Neural cell (in vitro differentiated cells): Measurements from ENCODE around the gene TMEM170B. TPM values are rescaled to one million over a fixed set of nuclear protein-coding genes. Genes with fewer than 3 reads are reported as not detected.

Experiments
- H2AFZ ChIP-seq: fragments of 200-600, 300-800 bp; sonication (generic), shearing (Covaris generic); 2 replicates; pipeline ENCODE4 v1.6.0; 2014; ENCODE audit warnings: low read depth, mild to moderate bottlenecking, antibody characterized with exemption, low read length, moderate library complexity
- H3F3A ChIP-seq: fragments of 200-600 bp; shearing (Covaris generic); 2 replicates; pipeline ENCODE4 v1.6.1; 2016; ENCODE audit warnings: mild to moderate bottlenecking, moderate library complexity, mixed read lengths, antibody characterized with exemption, low read length; ENCODE audit not compliant: insufficient read depth, poor library complexity, severe bottlenecking
- H3K27ac ChIP-seq: fragments of 200-600, 300-800 bp; sonication (generic), shearing (Covaris generic); 2 replicates; pipeline ENCODE4 v1.5.1; 2014; ENCODE audit warnings: mild to moderate bottlenecking, low read length, moderate library complexity
- H3K27me3 ChIP-seq: fragments of 300-800, 200-600 bp; sonication (generic), shearing (Covaris generic); 2 replicates; pipeline ENCODE4 v1.6.0; 2014; ENCODE audit warnings: mild to moderate bottlenecking, low read depth, low read length, moderate library complexity; ENCODE audit not compliant: insufficient read depth
- H3K36me3 ChIP-seq: fragments of 300-800, 200-600 bp; sonication (generic), shearing (Covaris generic); 2 replicates; pipeline ENCODE4 v1.5.1; 2014; ENCODE audit warnings: mild to moderate bottlenecking, antibody characterized with exemption, low read length, moderate library complexity; ENCODE audit not compliant: insufficient read depth
- H3K4me2 ChIP-seq: fragments of 300-800, 200-600 bp; sonication (generic), shearing (Covaris generic); 2 replicates; pipeline ENCODE4 v1.6.0; 2014; ENCODE audit warnings: mild to moderate bottlenecking, low read length
- H3K4me3 ChIP-seq: fragments of 300-800, 200-600 bp; sonication (generic), shearing (Covaris generic); 2 replicates; pipeline ENCODE4 v1.5.1; 2014; ENCODE audit warnings: mild to moderate bottlenecking, low read length, moderate library complexity
- H3K79me2 ChIP-seq: fragments of 200-600 bp; shearing (Covaris generic); replicated peaks from 2 replicates; pipeline ENCODE4 v1.6.0; 2014; ENCODE audit warnings: mild to moderate bottlenecking, low read length, moderate library complexity; ENCODE audit not compliant: insufficient read depth
- H3K9ac ChIP-seq: fragments of 300-800, 200-600 bp; sonication (generic), shearing (Covaris generic); 2 replicates; pipeline ENCODE4 v1.6.1; 2016; ENCODE audit warnings: mild to moderate bottlenecking, low read length, mixed read lengths
- H3K9me2 ChIP-seq: fragments of 200-600 bp; shearing (Covaris generic); 2 replicates; pipeline ENCODE4 v1.6.1; 2016; ENCODE audit warnings: mild to moderate bottlenecking, low read length, mixed read lengths; ENCODE audit not compliant: insufficient read depth
- H3K9me3 ChIP-seq: fragments of 200-600, 300-800 bp; sonication (generic), shearing (Covaris generic); 2 replicates; pipeline ENCODE4 v1.6.1; 2016; ENCODE audit warnings: mild to moderate bottlenecking, mixed run types, low read length, moderate library complexity, mixed read lengths
- H4K20me1 ChIP-seq: fragments of 200-600 bp; shearing (Covaris generic); 2 replicates; pipeline ENCODE4 v1.6.1; 2016; ENCODE audit warnings: mild to moderate bottlenecking, mixed run types; ENCODE audit not compliant: insufficient read depth
- CTCF ChIP-seq: fragments of 450-650 bp; IDR thresholded peaks from 2 replicates; pipeline ENCODE4 v1.5.1; 2014; ENCODE audit warnings: antibody characterized with exemption, mild to moderate bottlenecking, moderate library complexity; ENCODE audit not compliant: poor library complexity, severe bottlenecking
- EP300 ChIP-seq: fragments of 450-650 bp; conservative IDR thresholded peaks from 2 replicates; pipeline ENCODE4 v1.6.1; 2014; ENCODE audit warnings: antibody characterized with exemption, mild to moderate bottlenecking, moderate library complexity; ENCODE audit not compliant: poor library complexity, severe bottlenecking
- EZH2 ChIP-seq: fragments of 200-600, 300-800 bp; shearing (Covaris generic), sonication (generic); IDR thresholded peaks from 2 replicates; pipeline ENCODE4 v1.6.1; 2014; ENCODE audit warnings: antibody characterized with exemption, low read length, borderline replicate concordance, mild to moderate bottlenecking; ENCODE audit not compliant: insufficient read depth, poor library complexity, severe bottlenecking
- MXI1 ChIP-seq: fragments of 450-650 bp; conservative IDR thresholded peaks from 2 replicates; pipeline ENCODE4 v1.6.1; 2014; ENCODE audit warnings: antibody characterized with exemption, mild to moderate bottlenecking; ENCODE audit not compliant: poor library complexity, severe bottlenecking
- POLR2AphosphoS5 ChIP-seq: IDR thresholded peaks from 2 replicates; pipeline ENCODE4 v1.6.1; 2012
- RAD21 ChIP-seq: fragments of 450-650 bp; conservative IDR thresholded peaks from 2 replicates; pipeline ENCODE4 v1.6.1; 2014; ENCODE audit warnings: antibody characterized with exemption, mild to moderate bottlenecking, moderate library complexity
- SMC3 ChIP-seq: fragments of 450-650 bp; conservative IDR thresholded peaks from 2 replicates; pipeline ENCODE4 v1.6.1; 2014; ENCODE audit warnings: antibody characterized with exemption, mild to moderate bottlenecking, moderate library complexity; ENCODE audit not compliant: poor library complexity
- TAF1 ChIP-seq: IDR thresholded peaks from 2 replicates; pipeline ENCODE4 v1.6.1; 2012; ENCODE audit warnings: low read depth
- polyA plus RNA-seq: library from polyadenylated mRNA; depleted of rRNA; stranded (reverse); fragments of >200 nt; gene quantifications from 2 replicates; pipeline ENCODE4 v1.2.3, GENCODE V29; 2014
- TF ChIP-seq, protein P1 (sequence below): IDR thresholded peaks from 2 replicates; pipeline ENCODE4 v1.6.1; 2012; ENCODE audit warnings: borderline replicate concordance

The TMEM170B gene
- polyA plus RNA-seq, 1 donor from 2014 or later, result 29.1 TPM

DNA sequence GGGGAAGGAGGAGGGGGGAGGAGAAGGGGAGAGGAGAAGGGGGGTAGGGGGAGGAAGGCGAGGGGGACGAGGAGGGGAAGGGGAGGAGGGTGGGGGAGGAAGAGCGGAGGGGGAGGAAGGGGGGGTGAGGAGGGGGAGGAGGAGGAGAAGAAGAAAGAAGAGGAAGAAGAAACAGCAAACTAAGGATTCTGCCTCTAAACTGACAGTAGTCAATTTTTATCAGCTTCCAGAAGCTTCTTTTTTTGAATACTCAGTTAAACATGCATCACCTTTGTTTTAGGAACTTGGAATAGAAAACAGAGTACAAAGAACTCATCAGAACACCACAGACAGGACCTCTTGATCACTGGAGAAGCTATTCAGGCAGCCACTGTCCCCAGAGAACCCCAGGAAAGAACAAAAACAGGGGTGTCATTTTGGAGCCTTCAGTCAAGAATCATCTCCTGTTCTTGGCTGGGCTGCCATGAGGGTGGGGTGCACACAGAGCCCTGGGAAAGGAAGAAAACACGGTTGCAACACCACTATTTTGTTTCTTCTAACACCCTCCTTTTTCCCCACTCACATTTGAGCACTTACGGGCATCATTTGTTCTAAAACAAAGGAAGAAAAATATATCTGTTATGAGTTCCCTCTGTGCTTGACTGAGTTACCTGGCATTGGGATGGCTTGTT lies 67.4 kb downstream of the TMEM170B start:
- no peaks in the 10 kb centered on the region for H3K9me3 ChIP-seq
- H3K9me2 ChIP-seq, result no peaks in the 10 kb centered on the region
- no peaks in the 10 kb centered on the region for H3K27me3 ChIP-seq

GRCh38 chr6:11605507-11605905 lies 68.0 kb downstream of the TMEM170B start:
- Histone ChIP-seq H3K4me2 (no peak overlapping the region), H4K20me1 (no peaks in the 10 kb centered on the region), H3F3A (no peaks in the 10 kb centered on the region), H3K27ac (no peak overlapping the region), H3K27me3 (no peaks in the 10 kb centered on the region), H3K4me3 (no peak overlapping the region), H3K79me2 (no peaks in the 10 kb centered on the region), H2AFZ (no peak overlapping the region), H3K9ac (no peak overlapping the region), H3K36me3 (no peaks in the 10 kb centered on the region), H3K9me3 (no peaks in the 10 kb centered on the region), H3K9me2 (no peaks in the 10 kb centered on the region)
- TF ChIP-seq MXI1, result no peak

More for the DNA sequence above, 67.4 kb downstream of the TMEM170B start:
- Histone ChIP-seq H3K36me3 (no peaks in the 10 kb centered on the region), H3F3A (no peaks in the 10 kb centered on the region), H3K4me2 (no peak overlapping the region), H3K79me2 (no peaks in the 10 kb centered on the region), H3K9ac (no peak overlapping the region), H4K20me1 (no peaks in the 10 kb centered on the region), H3K4me3 (no peak overlapping the region), H2AFZ (no peak overlapping the region), H3K27ac (no peak overlapping the region)
- TF ChIP-seq CTCF (no peak), SMC3 (no peak), MXI1 (no peak), TAF1 (no peak), EP300 (no peak), EZH2 (no peak), POLR2AphosphoS5 (no peak), RAD21 (no peak)
- TF ChIP-seq, protein P1, sequence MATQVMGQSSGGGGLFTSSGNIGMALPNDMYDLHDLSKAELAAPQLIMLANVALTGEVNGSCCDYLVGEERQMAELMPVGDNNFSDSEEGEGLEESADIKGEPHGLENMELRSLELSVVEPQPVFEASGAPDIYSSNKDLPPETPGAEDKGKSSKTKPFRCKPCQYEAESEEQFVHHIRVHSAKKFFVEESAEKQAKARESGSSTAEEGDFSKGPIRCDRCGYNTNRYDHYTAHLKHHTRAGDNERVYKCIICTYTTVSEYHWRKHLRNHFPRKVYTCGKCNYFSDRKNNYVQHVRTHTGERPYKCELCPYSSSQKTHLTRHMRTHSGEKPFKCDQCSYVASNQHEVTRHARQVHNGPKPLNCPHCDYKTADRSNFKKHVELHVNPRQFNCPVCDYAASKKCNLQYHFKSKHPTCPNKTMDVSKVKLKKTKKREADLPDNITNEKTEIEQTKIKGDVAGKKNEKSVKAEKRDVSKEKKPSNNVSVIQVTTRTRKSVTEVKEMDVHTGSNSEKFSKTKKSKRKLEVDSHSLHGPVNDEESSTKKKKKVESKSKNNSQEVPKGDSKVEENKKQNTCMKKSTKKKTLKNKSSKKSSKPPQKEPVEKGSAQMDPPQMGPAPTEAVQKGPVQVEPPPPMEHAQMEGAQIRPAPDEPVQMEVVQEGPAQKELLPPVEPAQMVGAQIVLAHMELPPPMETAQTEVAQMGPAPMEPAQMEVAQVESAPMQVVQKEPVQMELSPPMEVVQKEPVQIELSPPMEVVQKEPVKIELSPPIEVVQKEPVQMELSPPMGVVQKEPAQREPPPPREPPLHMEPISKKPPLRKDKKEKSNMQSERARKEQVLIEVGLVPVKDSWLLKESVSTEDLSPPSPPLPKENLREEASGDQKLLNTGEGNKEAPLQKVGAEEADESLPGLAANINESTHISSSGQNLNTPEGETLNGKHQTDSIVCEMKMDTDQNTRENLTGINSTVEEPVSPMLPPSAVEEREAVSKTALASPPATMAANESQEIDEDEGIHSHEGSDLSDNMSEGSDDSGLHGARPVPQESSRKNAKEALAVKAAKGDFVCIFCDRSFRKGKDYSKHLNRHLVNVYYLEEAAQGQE, result no peak
